BLaER1 treated with 17β-estradiol and CSF1 and Interleukin-3, amounts not matched to agents 10 nM and 100 nM (cell line): ENCODE measurements around the gene RNASEL.
A peak's percentile ranks its signal among the peaks of the same experiment; 100 is the strongest.
"Not testable (repeated sequence)": the region's sequence is repeated elsewhere in the genome, so short reads cannot be mapped to it uniquely, and the experiment has no call there.

Experiments
- H3K27ac ChIP-seq, 11 experiments: shearing (Covaris generic); formaldehyde crosslinking; 2 replicates each; pipeline ENCODE4 v1.8.1; 2022
- H3K27me3 ChIP-seq, 11 experiments: shearing (Covaris generic); formaldehyde crosslinking; 2 replicates each; pipeline ENCODE4 v1.8.1; 2022
- H3K36me3 ChIP-seq, 11 experiments: shearing (Covaris generic); formaldehyde crosslinking; 2 replicates each; pipeline ENCODE4 v1.8.1; 2022
- H3K4me1 ChIP-seq, 10 experiments: shearing (Covaris generic); formaldehyde crosslinking; 2 replicates each; pipeline ENCODE4 v1.8.1; 2022
- H3K4me2 ChIP-seq, 11 experiments: shearing (Covaris generic); formaldehyde crosslinking; 2 replicates each; pipeline ENCODE4 v1.8.1; 2022
- H3K4me3 ChIP-seq, 10 experiments: shearing (Covaris generic); formaldehyde crosslinking; 2 replicates each; pipeline ENCODE4 v1.8.1; 2022
- H3K9ac ChIP-seq, 11 experiments: shearing (Covaris generic); formaldehyde crosslinking; 2 replicates each; pipeline ENCODE4 v1.8.1; 2022
- H3K9me3 ChIP-seq, 11 experiments: shearing (Covaris generic); formaldehyde crosslinking; replicated peaks in 1 of 11; 2 replicates each; pipeline ENCODE4 v1.8.1; 2022
- H4K20me1 ChIP-seq, 11 experiments: shearing (Covaris generic); formaldehyde crosslinking; 2 replicates each; pipeline ENCODE4 v1.8.1; 2022
- Cebpa-rat ChIP-seq, 11 experiments: shearing (Covaris generic); IDR thresholded peaks; 2 replicates each; pipeline ENCODE4 v1.8.1; 2022

RNASEL gene

GRCh38 chr1:182561456-182561855 is 27.6 kb downstream of the RNASEL start:
- Histone ChIP-seq H3K9me3 (peaks cover 0 to 9% (median 4%) of the 10 kb centered on the region in 11 experiments; a peak in 9 of 22 replicates), H4K20me1 (no peaks in the 10 kb centered on the region), H3K4me1 (peaks cover 0 to 15% (median 6%) of the 10 kb centered on the region in 10 experiments; a peak in 9 of 20 replicates), H3K4me3 (no peak overlapping the region), H3K4me2 (no peak overlapping the region), H3K9ac (no peak overlapping the region), H3K27me3 (no peaks in the 10 kb centered on the region), H3K27ac (no peak overlapping the region), H3K36me3 (no peaks in the 10 kb centered on the region)
- TF ChIP-seq Cebpa-rat (IDR thresholded peaks at IDR 0.05) = no peak

DNA sequence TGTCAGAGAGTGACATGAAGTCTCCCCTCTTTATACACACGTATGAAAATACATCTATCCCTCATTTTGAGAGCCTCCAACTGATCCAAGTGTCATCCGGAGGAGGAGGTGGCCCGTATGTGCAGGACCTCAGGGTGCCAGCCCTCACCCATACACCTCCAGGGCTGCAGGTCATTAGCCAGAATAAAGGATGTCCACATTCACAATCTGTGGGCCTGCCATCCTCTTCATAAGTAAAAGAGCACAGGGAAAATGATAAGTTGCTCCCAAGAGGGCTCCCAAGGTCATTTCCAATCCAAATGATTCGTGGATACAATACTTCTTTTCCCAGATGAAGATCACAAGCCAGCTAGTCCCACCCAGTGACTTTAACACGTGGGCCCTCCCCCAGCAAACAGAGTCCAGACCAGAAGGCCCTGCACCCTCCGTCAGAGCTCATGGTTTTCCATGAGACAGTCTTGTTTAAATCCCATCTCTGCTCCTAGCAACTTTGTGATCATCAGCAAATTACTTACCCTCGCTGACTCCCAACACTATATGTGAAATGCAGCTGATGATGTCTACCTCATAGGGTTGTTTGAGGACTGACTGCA is 28.6 kb downstream of the RNASEL start:
- peaks cover 0 to under 1% (median 0%) of the 10 kb centered on the region in 11 experiments; a peak in 1 of 22 replicates for H3K9me3 ChIP-seq
- no peak overlapping the region for H3K27ac ChIP-seq
- no peak overlapping the region for H3K9ac ChIP-seq
- no peak for TF ChIP-seq Cebpa-rat (IDR thresholded peaks at IDR 0.05)
- H3K27me3 ChIP-seq = no peaks in the 10 kb centered on the region
- H3K4me2 ChIP-seq = no peak overlapping the region
- H3K4me1 ChIP-seq = peaks cover 0 to 25% (median 14%) of the 10 kb centered on the region in 10 experiments; a peak in 15 of 20 replicates
- no peak overlapping the region for H3K4me3 ChIP-seq
- H4K20me1 ChIP-seq = no peaks in the 10 kb centered on the region
- H3K36me3 ChIP-seq = no peaks in the 10 kb centered on the region

DNA sequence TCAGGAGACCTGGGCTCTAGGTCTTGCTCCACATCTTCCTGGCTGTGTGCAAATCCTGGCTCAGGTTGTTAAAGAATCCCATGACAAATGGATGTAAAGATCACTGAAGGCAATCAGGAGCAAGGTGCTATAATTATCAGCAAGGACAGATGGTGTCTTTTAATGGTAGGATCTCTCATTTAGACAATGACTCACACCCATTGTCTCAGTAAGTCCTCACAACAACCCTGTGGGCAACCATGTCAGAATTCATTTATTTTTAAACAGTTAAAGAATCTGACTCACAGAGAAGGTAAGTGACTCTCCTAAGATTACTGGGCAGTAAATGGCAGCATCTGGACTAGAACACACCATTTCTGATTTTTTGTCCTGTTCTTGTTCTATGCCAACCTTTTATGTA is 32.8 kb downstream of the RNASEL start:
- TF ChIP-seq Cebpa-rat (IDR thresholded peaks at IDR 0.05) = no peak
- no peak overlapping the region for H3K4me3 ChIP-seq
- H4K20me1 ChIP-seq = no peaks in the 10 kb centered on the region
- H3K4me1 ChIP-seq = peaks cover 0 to 41% (median 30%) of the 10 kb centered on the region in 10 experiments; a peak in 15 of 20 replicates
- H3K36me3 ChIP-seq = no peaks in the 10 kb centered on the region
- H3K9ac ChIP-seq = no peak overlapping the region
- peak overlapping the region in 4 of 11 experiments; percentile 6 to 58 (median 42); a peak in 4 of 22 replicates for H3K27ac ChIP-seq
- peaks cover 9 to 19% (median 12%) of the 10 kb centered on the region in 11 experiments; a peak in 21 of 22 replicates for H3K9me3 ChIP-seq
- H3K27me3 ChIP-seq = no peaks in the 10 kb centered on the region
- peak overlapping the region in 8 of 11 experiments; percentile 32 to 61 (median 46); a peak in 14 of 22 replicates for H3K4me2 ChIP-seq

- peak overlapping the region in 5 of 11 experiments; percentile 6 to 58 (median 27); a peak in 4 of 22 replicates for H3K27ac ChIP-seq
- H3K4me2 ChIP-seq = peak overlapping the region in 9 of 11 experiments; percentile 16 to 61 (median 42); a peak in 16 of 22 replicates
- H3K9ac ChIP-seq = no peak overlapping the region
- H3K27me3 ChIP-seq = no peaks in the 10 kb centered on the region
- H3K4me3 ChIP-seq = no peak overlapping the region
- peaks cover 9 to 24% (median 15%) of the 10 kb centered on the region in 11 experiments; a peak in 21 of 22 replicates for H3K9me3 ChIP-seq
- no peaks in the 10 kb centered on the region for H3K36me3 ChIP-seq
- TF ChIP-seq Cebpa-rat (IDR thresholded peaks at IDR 0.05) = no peak
- H3K4me1 ChIP-seq = peaks cover 0 to 41% (median 30%) of the 10 kb centered on the region in 10 experiments; a peak in 15 of 20 replicates
- no peaks in the 10 kb centered on the region for H4K20me1 ChIP-seq
Observed at GRCh38 chr1:182555493-182555892, 33.6 kb downstream of the RNASEL start.

DNA sequence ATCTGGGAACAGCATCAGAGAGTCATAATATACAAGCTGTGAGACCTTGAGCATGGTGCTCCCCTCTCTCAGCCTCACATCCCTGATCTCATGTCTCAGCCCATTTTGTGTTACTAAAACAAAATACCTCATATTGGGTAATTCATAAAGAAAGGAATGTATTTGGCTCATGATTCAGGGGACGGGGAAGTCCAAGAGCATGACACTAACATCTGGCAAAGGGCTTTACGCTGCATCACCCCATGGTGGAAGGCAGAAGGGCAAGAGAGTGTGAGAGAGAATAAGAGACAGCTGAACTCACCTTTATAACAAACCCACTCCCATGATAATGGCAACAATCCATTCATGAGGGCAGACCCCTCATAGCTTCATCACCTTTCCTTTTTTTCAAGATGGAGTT is 36.5 kb downstream of the RNASEL start:
- TF ChIP-seq Cebpa-rat (IDR thresholded peaks at IDR 0.05) = no peak
- no peak overlapping the region for H3K27ac ChIP-seq
- H3K4me1 ChIP-seq = peaks cover 0 to 33% (median 26%) of the 10 kb centered on the region in 10 experiments; a peak in 15 of 20 replicates
- peaks cover 9 to 24% (median 15%) of the 10 kb centered on the region in 11 experiments; a peak in 21 of 22 replicates for H3K9me3 ChIP-seq
- no peaks in the 10 kb centered on the region for H4K20me1 ChIP-seq
- no peaks in the 10 kb centered on the region for H3K27me3 ChIP-seq
- no peak overlapping the region for H3K4me3 ChIP-seq
- H3K9ac ChIP-seq = no peak overlapping the region
- H3K4me2 ChIP-seq = no peak overlapping the region
- no peaks in the 10 kb centered on the region for H3K36me3 ChIP-seq

GRCh38 chr1:182549811-182550210 is 39.2 kb downstream of the RNASEL start:
- Histone ChIP-seq H3K36me3 (no peaks in the 10 kb centered on the region), H3K4me2 (no peak overlapping the region), H4K20me1 (no peaks in the 10 kb centered on the region), H3K27me3 (no peaks in the 10 kb centered on the region), H3K9me3 (peaks cover 9 to 24% (median 15%) of the 10 kb centered on the region in 11 experiments; a peak in 21 of 22 replicates), H3K27ac (no peak overlapping the region), H3K9ac (no peak overlapping the region), H3K4me3 (no peak overlapping the region), H3K4me1 (peaks cover 0 to 18% (median 9%) of the 10 kb centered on the region in 10 experiments; a peak in 12 of 20 replicates)
- TF ChIP-seq Cebpa-rat (IDR thresholded peaks at IDR 0.05) = no peak

DNA sequence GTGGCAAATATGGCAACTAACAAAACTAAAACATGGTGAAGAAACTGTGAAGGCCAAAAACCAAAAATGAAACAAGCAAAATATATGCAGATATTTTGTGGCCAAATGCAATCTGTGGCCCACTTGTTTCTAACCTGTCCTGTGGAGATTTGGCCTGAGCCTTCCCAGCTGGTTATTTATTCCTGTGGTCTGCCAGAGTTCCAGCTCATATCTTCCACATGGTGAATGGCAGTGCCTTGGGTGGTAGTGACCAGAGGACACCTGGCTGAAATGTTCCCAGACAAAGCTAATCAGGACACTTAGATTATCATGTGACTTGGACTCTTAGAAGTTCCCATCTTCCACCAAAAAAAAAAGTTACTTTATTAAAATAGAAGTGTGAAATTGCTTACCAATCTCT is 39.7 kb downstream of the RNASEL start:
- Histone ChIP-seq H4K20me1 (no peaks in the 10 kb centered on the region), H3K27me3 (no peaks in the 10 kb centered on the region), H3K27ac (no peak overlapping the region), H3K4me2 (peak overlapping the region in 3 of 11 experiments; percentile 2 to 16 (median 10); a peak in 1 of 22 replicates), H3K4me3 (no peak overlapping the region), H3K9ac (no peak overlapping the region), H3K36me3 (no peaks in the 10 kb centered on the region), H3K9me3 (peaks cover 9 to 24% (median 15%) of the 10 kb centered on the region in 11 experiments; a peak in 21 of 22 replicates), H3K4me1 (peaks cover 0 to 13% (median 5%) of the 10 kb centered on the region in 10 experiments; a peak in 11 of 20 replicates)
- TF ChIP-seq Cebpa-rat (IDR thresholded peaks at IDR 0.05) = no peak

- no peaks in the 10 kb centered on the region for H3K27me3 ChIP-seq
Observed at GRCh38 chr1:182533896-182534295, 55.2 kb downstream of the RNASEL start.

GRCh38 chr1:182528206-182528605 is 60.9 kb downstream of the RNASEL start:
- not testable (repeated sequence) for H3K4me2 ChIP-seq, H4K20me1 ChIP-seq, H3K27ac ChIP-seq, H3K4me1 ChIP-seq, H3K36me3 ChIP-seq, H3K9ac ChIP-seq, H3K4me3 ChIP-seq, H3K27me3 ChIP-seq
- H3K9me3 ChIP-seq = peaks cover 43 to 69% (median 59%) of the 10 kb centered on the region in 11 experiments

More at GRCh38 chr1:182533896-182534295, 55.2 kb downstream of the RNASEL start:
- no peak overlapping the region for H3K4me3 ChIP-seq
- H3K4me1 ChIP-seq = peaks cover 0 to 5% (median 0%) of the 10 kb centered on the region in 10 experiments; a peak in 1 of 20 replicates
- no peak overlapping the region for H3K27ac ChIP-seq
- no peaks in the 10 kb centered on the region for H4K20me1 ChIP-seq
- no peak overlapping the region for H3K4me2 ChIP-seq
- H3K9me3 ChIP-seq = peaks cover 4 to 14% (median 5%) of the 10 kb centered on the region in 11 experiments
- no peak overlapping the region for H3K9ac ChIP-seq
- TF ChIP-seq Cebpa-rat (IDR thresholded peaks at IDR 0.05) = no peak
- no peaks in the 10 kb centered on the region for H3K36me3 ChIP-seq
